ENCODE measurements around the gene ISYNA1. TPM values are rescaled to one million over a fixed set of nuclear protein-coding genes. Genes with fewer than 3 reads are reported as not detected.

Gene ISYNA1
- total and polyA plus RNA-seq, 2 of the 8 experiments (the other 6 are each of a cell fraction or from before 2014, with no cell fraction given) = 207 to 264 TPM

DNA sequence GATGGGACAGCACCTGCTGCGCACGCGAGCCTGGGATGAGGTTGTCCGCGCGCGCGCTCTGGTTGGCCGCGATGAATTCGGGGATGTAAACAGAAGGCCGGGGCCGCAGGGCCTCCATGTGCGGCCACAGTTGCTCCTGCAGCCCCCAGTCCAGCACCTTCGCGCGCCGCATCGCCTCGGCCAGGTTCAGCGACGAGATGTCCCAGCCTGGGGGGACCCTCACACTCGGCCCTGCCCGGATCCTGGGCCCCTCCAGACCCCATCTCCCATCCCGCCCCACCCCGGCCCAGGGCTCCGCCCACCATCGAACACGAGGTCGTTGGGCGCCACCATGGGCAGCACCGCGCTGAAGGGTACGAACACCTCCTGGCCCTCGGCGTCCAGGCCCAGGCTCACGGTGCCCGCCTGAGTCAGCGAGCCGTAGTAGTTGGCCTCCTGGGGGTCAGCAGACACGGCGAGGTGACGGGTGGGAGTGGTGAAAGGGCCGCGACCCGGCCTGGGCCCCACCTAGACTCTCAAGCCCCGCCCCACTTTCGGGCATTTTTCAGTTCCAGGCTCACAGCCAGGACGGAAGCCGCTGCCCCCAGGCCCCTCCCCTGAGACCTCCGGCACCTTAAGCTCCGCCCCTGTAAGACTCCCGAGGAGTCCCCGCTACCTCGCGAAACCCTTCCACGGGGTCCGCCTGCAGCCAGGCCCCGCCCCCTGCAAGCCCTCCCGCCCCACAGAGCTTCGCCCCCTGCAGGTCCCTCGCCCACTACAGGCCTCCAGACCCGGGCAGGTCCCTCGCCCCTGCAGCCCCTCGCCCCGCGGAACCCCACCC is 1.1 kb downstream of the ISYNA1 start:
- H2BK20ac ChIP-seq (ENCODE audit: low read length) = no peak overlapping the region
- no peak overlapping the region for H3K23ac ChIP-seq (ENCODE audit: insufficient read length)
- H3K9me3 ChIP-seq (ENCODE audit: insufficient read depth in 2 of 2, low read depth in 1 of 2, low read length in 1 of 2) = no peaks in the 10 kb centered on the region
- H2BK120ac ChIP-seq (replicated peaks; ENCODE audit: low read depth, low read length) = no peak overlapping the region
- peaks cover 15% of the 10 kb centered on the region; the same call in 1 of the 2 replicates for H3K23me2 ChIP-seq (ENCODE audit: low read depth, low read length)
- H3K56ac ChIP-seq (replicated peaks; ENCODE audit: insufficient read length, low read depth, low read length) = peak overlapping the region; percentile 59
- peaks cover 0 to 15% of the 10 kb centered on the region in 2 experiments for H4K20me1 ChIP-seq (replicated peaks in 1 of 2; ENCODE audit: control insufficient read depth in 1 of 2, insufficient read depth in 2 of 2, low read length in 2 of 2)
- H3K4me1 ChIP-seq (replicated peaks in 1 of 4; ENCODE audit: control insufficient read depth in 3 of 4, insufficient read depth in 4 of 4, low read length in 3 of 4) = peaks cover 5 to 39% (median 26%) of the 10 kb centered on the region in 4 experiments
- H2AK5ac ChIP-seq (ENCODE audit: low read depth, low read length) = no peak overlapping the region
- peak overlapping the region; percentile 95 for H4K91ac ChIP-seq (replicated peaks; ENCODE audit: insufficient read length, low read length)
- peak overlapping the region; percentile 96 for H2BK5ac ChIP-seq (ENCODE audit: low read depth, low read length)
- H3K18ac ChIP-seq (ENCODE audit: extremely low read depth, low read length) = peak overlapping the region; percentile 98
- no peak overlapping the region for H2AFZ ChIP-seq (ENCODE audit: low read length)
- H3K79me1 ChIP-seq (ENCODE audit: low read depth, low read length) = no peaks in the 10 kb centered on the region; the same call in 1 of the 2 replicates
- H3K4me3 ChIP-seq (ENCODE audit: extremely low read depth in 1 of 4, insufficient read depth in 2 of 4, low read depth in 3 of 4, low read length in 4 of 4) = peak overlapping the region; percentile 62 to 94 (median 78)
- H2BK12ac ChIP-seq (ENCODE audit: low read depth, low read length) = peak overlapping the region; percentile 7; the same call in 1 of the 2 replicates
- no peaks in the 10 kb centered on the region; a peak in 1 of 7 replicates for H3K27me3 ChIP-seq (replicated peaks in 1 of 4; ENCODE audit: control insufficient read depth in 3 of 4, extremely low read depth in 1 of 4, insufficient read depth in 3 of 4, low read length in 3 of 4)
- H3K9ac ChIP-seq (replicated peaks in 1 of 4; ENCODE audit: extremely low read depth in 1 of 4, low read depth in 3 of 4, low read length in 3 of 4) = peak overlapping the region in 3 of 4 experiments; percentile 37 to 66 (median 51); a peak in 5 of 7 replicates
- peak overlapping the region; percentile 85 for H3K4ac ChIP-seq (replicated peaks; ENCODE audit: insufficient read length, low read depth, low read length)
- H3K14ac ChIP-seq (ENCODE audit: insufficient read length) = no peak overlapping the region
- peak overlapping the region; percentile 89 for H4K5ac ChIP-seq (ENCODE audit: insufficient read length, low read depth, low read length)
- DNase-seq (ENCODE audit: low read depth in 1 of 2, low spot score in 2 of 2) = peak in 1 of 2 experiments; percentile 92
- 23% methylated on average over 39 of the region's 67 CpGs; no CpG with 5 or more reads in 1 of the 2 experiments for WGBS, 2 experiments (ENCODE audit: extremely low coverage in 1 of 2, insufficient coverage in 1 of 2, insufficient read length in 1 of 2, insufficient replicate concordance in 2 of 2, low coverage in 1 of 2, low lambda C conversion rate in 2 of 2, missing lambda C conversion rate in 1 of 2)
- FAIRE-seq = no peak
- peak overlapping the region; percentile 57; the same call in 1 of the 2 replicates for H4K8ac ChIP-seq (ENCODE audit: extremely low read depth, insufficient read depth, low read length)
- peak overlapping the region; percentile 58; the same call in 1 of the 2 replicates for H3K27ac ChIP-seq (ENCODE audit: low read depth, low read length)
- 0 out of 2 replicates have a peak overlapping the region, but pooled peaks have one; percentile 72 for H2BK15ac ChIP-seq (ENCODE audit: low read length)
- CTCF ChIA-PET (ENCODE audit: partially characterized antibody) = interaction anchor here (0.6 to 1.6 kb wide), 3 partner anchors 13 to 152 kb away, joined by 4 to 5 read pairs (median 5); partner anchors contain the start of gene REX1BD
- H3K79me2 ChIP-seq (ENCODE audit: control insufficient read depth in 1 of 2, insufficient read depth in 2 of 2, low read length in 2 of 2) = no peaks in the 10 kb centered on the region
- peaks cover 2 to 13% (median 7%) of the 10 kb centered on the region in 4 experiments; a peak in 4 of 8 replicates for H3K36me3 ChIP-seq (ENCODE audit: control insufficient read depth in 2 of 4, insufficient read depth in 4 of 4, low read length in 3 of 4)
- H3K4me2 ChIP-seq (ENCODE audit: insufficient read depth in 1 of 2, low read depth in 2 of 2, low read length in 2 of 2) = peak overlapping the region; percentile 80 to 99
- POLR2A ChIA-PET (ENCODE audit: partially characterized antibody) = interaction anchor here (0.6 to 6.7 kb wide), 8 partner anchors 9 to 1079 kb away, joined by 3 to 65 read pairs (median 4); partner anchors contain the start of genes JUND, SSBP4 and TSSK6
- no peak for TF ChIP-seq PHF8 (conservative IDR thresholded peaks at IDR 0.05; ENCODE audit: low read depth, low read length)
- TF ChIP-seq SIN3A (conservative IDR thresholded peaks at IDR 0.05 in 1 of 2, IDR thresholded peaks at IDR 0.05 in 1 of 2; ENCODE audit: low read depth in 1 of 2, low read length in 2 of 2) = peak in 1 of 2 experiments; percentile 63; a peak in 2 of 4 replicates
- TF ChIP-seq RFX5 (IDR thresholded peaks at IDR 0.05; ENCODE audit: borderline replicate concordance, low read depth, low read length) = no peak
- TF ChIP-seq, protein P1, sequence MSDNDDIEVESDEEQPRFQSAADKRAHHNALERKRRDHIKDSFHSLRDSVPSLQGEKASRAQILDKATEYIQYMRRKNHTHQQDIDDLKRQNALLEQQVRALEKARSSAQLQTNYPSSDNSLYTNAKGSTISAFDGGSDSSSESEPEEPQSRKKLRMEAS (IDR thresholded peaks at IDR 0.05) = peak; percentile 73; the same call in 1 of the 2 replicates
- peak; percentile 76 for TF ChIP-seq KDM4A (IDR thresholded peaks at IDR 0.05; ENCODE audit: low read depth, low read length, severe bottlenecking)
- TF ChIP-seq RAD21 (IDR thresholded peaks at IDR 0.05 in 1 of 2, conservative IDR thresholded peaks at IDR 0.05 in 1 of 2; ENCODE audit: low read depth in 2 of 2, low read length in 2 of 2) = no peak
- TF ChIP-seq BCL11A (IDR thresholded peaks at IDR 0.05; ENCODE audit: low read depth in 2 of 2, low read length in 2 of 2) = no peak
- no peak for TF ChIP-seq CREB1 (IDR thresholded peaks at IDR 0.05)
